ENCODE results near the gene IVD. TPM values are rescaled to one million over a fixed set of nuclear protein-coding genes. Genes with fewer than 3 reads are reported as not detected.

The IVD gene
- 19.7 and 25.9 TPM in 2 replicates for total RNA-seq

DNA sequence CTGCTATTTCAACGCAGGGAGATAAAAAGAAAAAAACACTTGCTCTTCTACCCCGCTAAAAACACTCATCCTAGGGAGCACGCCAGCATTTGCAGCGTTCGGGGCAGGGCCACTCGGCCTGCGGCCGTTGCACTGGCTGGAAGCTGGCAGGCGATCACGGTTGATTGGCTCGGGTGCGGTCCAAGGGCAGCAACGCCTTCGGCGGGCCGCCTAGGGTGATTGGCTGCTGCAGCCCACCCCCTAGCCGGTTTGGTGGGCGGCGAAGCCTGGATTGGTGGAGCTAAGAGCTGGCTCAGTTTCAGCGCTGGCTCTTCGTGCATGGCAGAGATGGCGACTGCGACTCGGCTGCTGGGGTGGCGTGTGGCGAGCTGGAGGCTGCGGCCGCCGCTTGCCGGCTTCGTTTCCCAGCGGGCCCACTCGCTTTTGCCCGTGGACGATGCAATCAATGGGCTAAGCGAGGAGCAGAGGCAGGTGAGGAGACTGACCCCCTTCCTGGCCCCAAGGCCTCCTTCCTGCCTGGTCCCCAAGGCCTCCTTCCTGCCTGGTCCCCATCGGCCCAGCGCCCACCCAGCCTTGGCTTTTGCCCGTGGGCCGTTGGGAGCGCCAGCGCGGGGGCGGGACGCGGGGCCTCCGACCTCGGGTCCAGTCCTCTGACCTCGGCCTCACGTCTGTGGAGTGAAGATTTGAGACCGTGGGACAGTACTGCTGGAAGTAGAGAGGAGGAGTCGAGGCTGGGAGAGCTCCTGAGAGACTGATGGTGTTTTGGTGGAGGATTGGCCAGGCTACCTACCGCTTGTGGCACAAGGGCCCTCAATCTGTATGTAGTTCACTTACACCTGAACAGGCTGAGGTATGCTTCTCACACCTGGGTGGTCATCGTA lies at the start of gene IVD:
Gene IVD (plus strand): TSS at position 295 of the 881 bp plus-strand sequence. CDS start 33 bp downstream, at position 328.

DNA sequence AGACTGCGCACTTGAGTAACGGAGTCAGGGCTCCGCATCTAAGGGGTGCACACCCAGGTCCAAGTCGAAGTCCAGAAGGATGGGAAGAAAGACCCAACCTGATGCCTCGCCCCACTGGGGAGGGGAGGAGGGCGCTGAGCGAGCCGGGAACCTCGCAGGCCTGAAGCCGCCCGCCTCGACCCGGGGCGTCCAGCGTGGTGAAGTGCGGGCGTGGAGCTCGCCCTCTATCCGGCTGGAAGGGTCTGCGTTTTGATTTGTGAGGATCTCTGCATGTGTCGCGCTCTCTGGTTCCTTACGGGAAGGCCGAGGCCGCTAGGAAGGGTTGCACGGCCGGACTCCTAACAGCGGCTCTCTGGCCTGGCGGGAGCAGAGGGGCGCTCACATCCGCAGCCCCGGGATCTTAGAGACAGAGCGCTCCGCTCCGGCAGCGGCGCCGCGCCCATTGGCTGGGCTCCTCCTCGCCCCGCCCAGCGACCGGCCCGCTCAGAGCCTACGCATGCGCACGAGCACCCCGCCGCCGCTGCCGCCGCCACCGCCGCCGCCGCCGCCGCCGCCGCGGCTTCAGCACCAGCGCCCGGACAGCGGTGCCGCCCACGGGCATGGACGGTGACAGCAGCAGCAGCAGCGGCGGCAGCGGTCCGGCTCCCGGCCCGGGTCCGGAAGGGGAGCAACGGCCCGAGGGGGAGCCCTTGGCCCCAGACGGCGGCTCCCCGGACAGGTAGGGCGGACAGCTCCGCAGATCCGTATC lies 47.7 kb upstream of the IVD start, which contains the start of gene DISP2:
Gene DISP2 (plus strand): TSS at position 497 of the 748 bp plus-strand sequence. CDS start 103 bp downstream, at position 600.

DNA sequence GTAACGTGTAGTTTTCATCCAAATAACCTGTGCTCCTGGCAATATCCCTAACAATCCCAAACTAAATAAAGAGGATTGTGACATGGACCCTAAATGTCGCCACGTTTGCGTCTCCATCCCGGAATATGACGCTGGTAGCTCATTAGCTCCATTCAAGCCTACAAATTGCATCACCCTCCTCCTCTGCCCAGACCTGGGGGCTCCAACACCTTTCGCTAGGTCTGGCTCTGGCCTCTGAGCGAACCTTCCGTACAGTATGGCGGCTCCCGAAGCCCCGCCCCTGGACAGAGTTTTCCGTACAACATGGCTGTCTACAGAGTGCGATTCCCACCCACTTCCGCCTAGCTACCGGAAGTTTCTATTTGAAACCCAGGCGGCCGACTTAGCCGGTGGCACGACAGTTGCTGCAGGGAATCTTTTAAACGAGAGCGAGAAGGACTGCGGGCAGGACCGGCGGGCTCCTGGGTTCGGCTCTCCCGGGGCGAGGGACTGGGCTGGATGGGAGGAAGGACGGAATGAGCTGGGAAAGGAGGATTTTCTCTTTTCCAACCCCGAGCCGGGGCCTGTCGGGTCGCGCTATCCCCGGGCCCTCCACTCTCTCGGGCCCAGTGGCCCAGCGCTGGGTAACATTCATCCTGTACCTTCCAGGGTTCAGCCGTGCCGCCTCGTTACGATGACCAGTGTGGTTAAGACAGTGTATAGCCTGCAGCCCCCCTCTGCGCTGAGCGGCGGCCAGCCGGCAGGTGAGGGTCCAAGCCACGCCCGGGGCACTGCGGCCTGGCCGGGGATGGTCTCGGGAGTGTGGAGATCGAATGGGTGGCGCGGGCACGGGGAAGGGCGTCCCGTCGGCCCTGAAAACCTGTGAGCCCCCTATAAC lies 22.8 kb upstream of the IVD start, which contains the start of gene KNSTRN:
Gene KNSTRN (plus strand): TSS at position 142 of the 877 bp plus-strand sequence. CDS start 115 bp downstream, at position 257.

DNA sequence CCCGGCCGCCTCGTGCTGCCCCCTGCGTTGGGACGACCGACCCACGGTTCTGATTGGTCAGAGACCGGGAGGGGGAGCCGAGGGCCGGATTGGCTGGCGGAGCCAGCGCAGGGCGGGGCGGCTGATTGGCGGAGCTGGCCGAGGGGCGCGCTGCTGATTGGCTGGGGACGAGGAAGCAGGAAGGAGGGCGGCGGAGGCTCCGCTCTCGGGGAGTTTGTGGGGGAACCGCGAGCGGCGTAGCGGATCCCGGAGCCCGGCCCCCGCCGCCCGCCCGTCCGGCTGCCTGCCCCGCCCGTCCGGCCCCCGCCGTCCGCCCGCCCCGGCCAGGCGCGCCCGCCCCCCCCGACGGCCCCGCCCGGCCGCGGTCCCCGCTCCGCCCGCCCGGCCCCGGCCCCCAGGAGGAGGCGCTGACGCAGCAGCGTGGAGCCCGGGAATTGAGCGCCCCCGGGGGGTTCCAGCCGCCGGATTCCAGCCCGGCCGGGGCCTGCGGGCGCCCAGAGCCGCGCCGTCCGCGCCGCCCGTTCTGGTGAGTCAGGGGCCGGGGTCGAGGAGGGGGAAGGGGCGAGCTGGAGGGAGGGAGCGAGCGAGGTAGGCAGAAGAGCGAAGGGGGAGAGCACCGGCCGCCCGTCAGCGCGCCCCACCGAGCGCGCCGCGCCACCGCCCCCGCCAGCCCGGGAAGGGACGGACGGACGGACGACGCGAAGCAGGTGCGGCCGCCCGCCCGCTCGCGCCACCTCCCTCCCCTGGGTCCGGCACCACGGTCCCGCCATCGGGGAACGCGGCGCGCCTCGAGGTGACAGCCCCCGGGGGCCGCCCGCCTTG lies 35.4 kb downstream of the IVD start, which contains the start of gene BAHD1:
Gene BAHD1 (plus strand): TSS at position 211 of the 822 bp plus-strand sequence. CDS start 17,512 bp downstream, outside the sequence.

DNA sequence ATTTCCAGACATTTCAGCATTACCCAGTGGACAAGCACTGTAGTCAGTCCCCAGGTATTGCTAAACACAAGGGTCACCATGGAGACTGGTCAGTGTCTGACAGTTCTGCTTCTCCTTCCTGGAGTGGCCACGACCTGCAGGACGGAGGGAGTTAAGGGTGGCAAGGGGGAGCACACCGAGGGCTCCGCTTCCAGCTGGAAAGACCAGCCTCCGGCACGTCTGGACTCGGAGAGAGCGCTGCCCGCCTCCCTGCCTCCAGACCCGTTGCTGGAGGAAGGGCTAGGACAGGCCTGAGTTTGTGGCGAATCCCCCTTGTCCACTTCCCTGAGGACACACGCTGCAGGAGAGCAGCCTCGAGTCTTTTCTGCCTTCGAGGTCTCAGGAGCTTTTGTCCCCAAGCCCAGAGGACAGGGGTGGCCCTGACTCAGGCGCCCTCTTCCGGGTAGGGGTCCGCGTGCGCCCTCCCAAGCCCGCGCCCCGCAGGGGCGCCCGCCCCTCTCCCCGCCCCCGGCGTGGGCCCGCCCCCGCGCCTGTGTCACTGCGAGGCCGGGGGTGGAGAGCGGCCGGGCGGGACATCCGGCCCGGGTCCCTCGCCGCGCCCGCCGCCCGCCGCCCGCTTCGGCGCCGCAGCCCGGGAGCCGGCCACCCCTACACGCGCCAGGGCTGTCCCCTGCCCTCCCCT lies 65.0 kb downstream of the IVD start, which contains the start of gene CHST14:
Gene CHST14 (plus strand): TSS at position 562 of the 682 bp plus-strand sequence. CDS start 230 bp downstream, outside the sequence.

Other genes starting within 250 kb of the IVD start
- 9.1 and 30.6 TPM in 2 replicates for gene BUB1B, start 244.7 kb upstream of the IVD start, total RNA-seq
- 21.0 and 21.7 TPM in 2 replicates for gene PAK6, start 166.7 kb upstream of the IVD start, total RNA-seq
- not detected in 2 replicates for gene ANKRD63, start 122.7 kb upstream of the IVD start, total RNA-seq
- 1.3 and 1.6 TPM in 2 replicates for gene PLCB2, start 97.9 kb upstream of the IVD start, total RNA-seq
- 14.7 and 15.4 TPM in 2 replicates for gene INAFM2, start 82.1 kb upstream of the IVD start, total RNA-seq
- gene CCDC9B, start 64.9 kb upstream of the IVD start, total RNA-seq: 3.9 and 8.0 TPM in 2 replicates
- not detected in 2 replicates for gene PHGR1, start 54.8 kb upstream of the IVD start, total RNA-seq
- gene DISP2, start 47.6 kb upstream of the IVD start, total RNA-seq: 0.94 and 1.4 TPM in 2 replicates
- gene KNSTRN, start 23.1 kb upstream of the IVD start, total RNA-seq: 32.8 and 79.5 TPM in 2 replicates
- gene BAHD1, start 35.2 kb downstream of the IVD start, total RNA-seq: 10.1 and 12.2 TPM in 2 replicates
- gene CHST14, start 65.2 kb downstream of the IVD start, total RNA-seq: 7.9 and 8.6 TPM in 2 replicates
- gene CCDC32, start 159.2 kb downstream of the IVD start, total RNA-seq: 16.8 and 22.9 TPM in 2 replicates
- gene RPUSD2, start 163.5 kb downstream of the IVD start, total RNA-seq: 13.4 and 18.7 TPM in 2 replicates
- gene KNL1, start 188.5 kb downstream of the IVD start, total RNA-seq: 9.7 and 23.4 TPM in 2 replicates